MM.1S (cell line): Measurements from ENCODE around the gene CDYL.

ENCODE experiments used
- DNase-seq: peaks from one replicate; pipeline ENCODE4 v3.0.0-alpha.2; 2015
- H2AFZ ChIP-seq: fragments of 300-600 bp; sonication (generic); 2 replicates; pipeline ENCODE4 v1.6.0; 2016; ENCODE audit warnings: antibody characterized with exemption, low read length
- H3F3A ChIP-seq: fragments of 300-600 bp; sonication (generic); 2 replicates; pipeline ENCODE4 v1.6.1; 2016; ENCODE audit warnings: mild to moderate bottlenecking, antibody characterized with exemption, low read length, moderate library complexity, mixed read lengths; ENCODE audit not compliant: insufficient read depth
- H3K27ac ChIP-seq: fragments of 300-600 bp; sonication (generic); 2 replicates; pipeline ENCODE4 v1.5.1; 2016; ENCODE audit warnings: mild to moderate bottlenecking, low read length
- H3K27me3 ChIP-seq: fragments of 300-600 bp; sonication (generic); replicated peaks from 2 replicates; pipeline ENCODE4 v1.6.0; 2016; ENCODE audit warnings: low read length; ENCODE audit not compliant: insufficient read depth
- H3K36me3 ChIP-seq: fragments of 300-600 bp; sonication (generic); replicated peaks from 2 replicates; pipeline ENCODE4 v1.6.1; 2016; ENCODE audit warnings: mild to moderate bottlenecking, low read length, mixed read lengths; ENCODE audit not compliant: insufficient read depth
- H3K4me1 ChIP-seq: fragments of 300-600 bp; sonication (generic); 2 replicates; pipeline ENCODE4 v1.6.1; 2016; ENCODE audit warnings: low read length, mixed read lengths
- H3K4me2 ChIP-seq: fragments of 300-600 bp; sonication (generic); 2 replicates; pipeline ENCODE4 v1.6.0; 2016; ENCODE audit warnings: low read depth, low read length
- H3K4me3 ChIP-seq: fragments of 300-600 bp; sonication (generic); 2 replicates; pipeline ENCODE4 v1.5.1; 2016; ENCODE audit warnings: low read length, mixed read lengths
- H3K79me2 ChIP-seq: fragments of 300-600 bp; sonication (generic); 2 replicates; pipeline ENCODE4 v1.6.1; 2016; ENCODE audit warnings: mixed run types, low read length, mixed read lengths
- H3K9ac ChIP-seq: fragments of 300-600 bp; sonication (generic); 2 replicates; pipeline ENCODE4 v1.6.1; 2016; ENCODE audit warnings: low read length, mixed read lengths
- H3K9me2 ChIP-seq: fragments of 300-600 bp; sonication (generic); replicated peaks from 2 replicates; pipeline ENCODE4 v1.6.1; 2016; ENCODE audit warnings: mild to moderate bottlenecking, low read length, mixed read lengths; ENCODE audit not compliant: insufficient read depth
- H3K9me3 ChIP-seq: fragments of 300-600 bp; sonication (generic); replicated peaks from 2 replicates; pipeline ENCODE4 v1.6.1; 2016; ENCODE audit warnings: mild to moderate bottlenecking, low read length, mixed read lengths; ENCODE audit not compliant: insufficient read depth
- H4K20me1 ChIP-seq: fragments of 300-600 bp; sonication (generic); 2 replicates; pipeline ENCODE4 v1.6.1; 2016; ENCODE audit warnings: mild to moderate bottlenecking, low read length, moderate library complexity, mixed read lengths; ENCODE audit not compliant: insufficient read depth
- EZH2 ChIP-seq: fragments of 300-600 bp; sonication (generic); optimal IDR thresholded peaks from 2 replicates; pipeline ENCODE3; 2017; ENCODE audit warnings: low read depth, mild to moderate bottlenecking, antibody characterized with exemption, low read length, mixed read lengths
- EZH2phosphoT487 ChIP-seq: fragments of 300-600 bp; sonication (generic); IDR thresholded peaks from 2 replicates; pipeline ENCODE4 v1.6.1; 2018; ENCODE audit warnings: antibody characterized with exemption, low read length
- TF ChIP-seq, protein P1 (sequence below): fragments of 300-600 bp; sonication (generic); IDR thresholded peaks from 2 replicates; pipeline ENCODE4 v1.5.1; 2016; ENCODE audit warnings: antibody characterized with exemption, low read length, mixed read lengths

CDYL gene

DNA sequence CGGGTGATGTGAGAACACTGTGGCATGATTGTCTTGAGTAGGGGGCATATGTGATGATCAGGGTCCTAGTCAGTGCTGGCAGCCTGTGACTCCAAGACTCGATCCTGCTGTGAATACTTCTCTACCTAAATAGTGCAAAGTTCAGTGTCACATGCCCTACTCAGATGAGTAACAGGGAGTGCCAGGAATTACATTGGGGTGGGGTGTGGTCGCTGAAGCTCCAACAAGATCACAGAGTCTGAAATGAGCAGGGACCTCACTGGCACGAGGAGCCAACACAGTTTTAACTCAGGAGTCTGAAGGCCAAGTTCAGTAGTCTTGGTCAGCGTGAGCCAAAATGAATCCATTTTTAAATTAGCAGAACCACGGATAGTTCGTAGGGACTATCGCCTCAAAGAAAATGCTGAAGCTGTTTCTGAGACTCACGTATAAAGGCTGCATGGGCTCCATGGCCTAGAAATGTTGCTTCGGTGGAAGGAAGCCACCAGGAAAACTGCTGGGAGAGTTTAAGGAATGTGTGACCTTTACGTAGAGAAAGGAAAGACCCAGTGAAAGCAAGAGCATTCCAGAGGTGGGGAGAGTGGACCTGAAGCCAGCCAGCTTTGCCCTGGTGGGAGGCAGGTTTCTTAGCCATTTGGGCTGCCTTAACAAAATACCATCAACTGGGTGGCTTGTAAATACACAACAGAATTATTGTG lies 155.5 kb downstream of the CDYL start:
- no peak for DNase-seq
- Histone ChIP-seq H3F3A (no peaks in the 10 kb centered on the region), H4K20me1 (no peaks in the 10 kb centered on the region), H3K4me1 (peaks cover 13% of the 10 kb centered on the region), H3K27ac (no peak overlapping the region), H3K4me2 (no peak overlapping the region), H3K36me3 (no peaks in the 10 kb centered on the region), H3K79me2 (peaks cover 92% of the 10 kb centered on the region), H3K9me2 (no peaks in the 10 kb centered on the region), H3K9ac (no peak overlapping the region), H3K9me3 (no peaks in the 10 kb centered on the region), H3K4me3 (no peak overlapping the region), H2AFZ (no peak overlapping the region), H3K27me3 (no peaks in the 10 kb centered on the region)
- TF ChIP-seq EZH2phosphoT487 (no peak), EZH2 (no peak)
- TF ChIP-seq, protein P1, sequence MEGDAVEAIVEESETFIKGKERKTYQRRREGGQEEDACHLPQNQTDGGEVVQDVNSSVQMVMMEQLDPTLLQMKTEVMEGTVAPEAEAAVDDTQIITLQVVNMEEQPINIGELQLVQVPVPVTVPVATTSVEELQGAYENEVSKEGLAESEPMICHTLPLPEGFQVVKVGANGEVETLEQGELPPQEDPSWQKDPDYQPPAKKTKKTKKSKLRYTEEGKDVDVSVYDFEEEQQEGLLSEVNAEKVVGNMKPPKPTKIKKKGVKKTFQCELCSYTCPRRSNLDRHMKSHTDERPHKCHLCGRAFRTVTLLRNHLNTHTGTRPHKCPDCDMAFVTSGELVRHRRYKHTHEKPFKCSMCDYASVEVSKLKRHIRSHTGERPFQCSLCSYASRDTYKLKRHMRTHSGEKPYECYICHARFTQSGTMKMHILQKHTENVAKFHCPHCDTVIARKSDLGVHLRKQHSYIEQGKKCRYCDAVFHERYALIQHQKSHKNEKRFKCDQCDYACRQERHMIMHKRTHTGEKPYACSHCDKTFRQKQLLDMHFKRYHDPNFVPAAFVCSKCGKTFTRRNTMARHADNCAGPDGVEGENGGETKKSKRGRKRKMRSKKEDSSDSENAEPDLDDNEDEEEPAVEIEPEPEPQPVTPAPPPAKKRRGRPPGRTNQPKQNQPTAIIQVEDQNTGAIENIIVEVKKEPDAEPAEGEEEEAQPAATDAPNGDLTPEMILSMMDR, result no peak

DNA sequence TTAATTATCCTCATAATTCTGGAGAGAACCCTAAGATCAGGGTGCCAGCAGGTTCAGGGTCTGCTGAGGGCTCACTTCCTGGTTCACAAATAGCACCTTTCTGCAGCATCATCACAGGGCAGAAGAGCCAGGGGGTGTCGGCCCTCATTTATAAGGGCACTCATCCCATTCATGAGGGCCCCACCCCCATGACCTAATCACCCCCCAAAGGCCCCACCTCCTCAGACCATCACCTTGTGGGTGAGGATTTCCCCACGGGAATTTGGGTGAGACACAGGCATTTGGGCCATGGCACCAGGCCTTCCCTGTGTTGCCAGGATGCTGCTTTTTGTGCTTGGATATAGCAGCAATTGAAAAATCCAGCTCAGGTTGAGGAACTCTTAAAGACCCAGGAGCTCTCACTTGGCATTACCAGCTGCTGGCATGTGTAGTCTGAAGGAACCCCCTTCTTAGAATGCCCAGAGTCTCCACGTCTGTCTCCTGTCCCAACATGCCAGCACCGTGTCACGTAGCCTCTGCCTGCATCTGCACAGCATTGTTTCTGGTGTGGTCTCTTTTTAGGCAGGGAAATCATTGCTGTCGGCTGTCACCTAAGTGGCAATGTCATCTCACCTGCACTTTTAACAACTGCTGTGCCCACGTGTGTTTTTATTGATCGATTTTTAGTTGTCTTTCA lies 156.2 kb downstream of the CDYL start:
- Histone ChIP-seq H3K9me2 (no peaks in the 10 kb centered on the region), H3K27me3 (no peaks in the 10 kb centered on the region), H3K27ac (no peak overlapping the region), H3K9ac (no peak overlapping the region), H4K20me1 (no peaks in the 10 kb centered on the region), H2AFZ (no peak overlapping the region), H3K36me3 (no peaks in the 10 kb centered on the region), H3K4me3 (no peak overlapping the region), H3K4me1 (peaks cover 13% of the 10 kb centered on the region), H3K79me2 (peaks cover 92% of the 10 kb centered on the region), H3F3A (no peaks in the 10 kb centered on the region), H3K4me2 (no peak overlapping the region), H3K9me3 (no peaks in the 10 kb centered on the region)
- no peak for DNase-seq
- no peak for TF ChIP-seq EZH2
- TF ChIP-seq EZH2phosphoT487, result no peak
- TF ChIP-seq, protein P1, result no peak

DNA sequence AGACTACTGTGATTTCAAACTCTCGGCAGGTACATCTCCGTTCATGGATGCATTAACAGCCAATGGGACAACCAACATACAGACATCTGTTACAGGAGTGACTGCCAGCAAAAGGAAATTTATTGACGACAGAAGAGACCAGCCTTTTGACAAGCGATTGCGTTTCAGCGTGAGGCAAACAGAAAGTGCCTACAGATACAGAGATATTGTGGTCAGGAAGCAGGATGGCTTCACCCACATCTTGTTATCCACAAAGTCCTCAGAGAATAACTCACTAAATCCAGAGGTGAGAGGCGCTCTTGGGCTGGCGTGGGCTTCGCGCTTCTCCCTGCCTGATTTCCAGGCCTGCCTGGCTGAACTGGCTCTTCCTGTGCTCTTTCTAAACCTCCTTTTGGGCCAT lies 159.3 kb downstream of the CDYL start:
- H3K9me3 ChIP-seq, result no peaks in the 10 kb centered on the region
- H3K9ac ChIP-seq, result no peak overlapping the region
- DNase-seq, result no peak
- H3K9me2 ChIP-seq, result no peaks in the 10 kb centered on the region
- H2AFZ ChIP-seq, result no peak overlapping the region
- H3K36me3 ChIP-seq, result no peaks in the 10 kb centered on the region
- no peak overlapping the region for H3K4me2 ChIP-seq
- peaks cover 73% of the 10 kb centered on the region for H3K79me2 ChIP-seq
- H3F3A ChIP-seq, result peaks cover 6% of the 10 kb centered on the region
- no peaks in the 10 kb centered on the region for H4K20me1 ChIP-seq
- no peak overlapping the region for H3K4me3 ChIP-seq
- H3K27me3 ChIP-seq, result no peaks in the 10 kb centered on the region
- TF ChIP-seq EZH2phosphoT487 (no peak), EZH2 (no peak)
- TF ChIP-seq, protein P1, result no peak
- H3K4me1 ChIP-seq, result peaks cover 30% of the 10 kb centered on the region
- no peak overlapping the region for H3K27ac ChIP-seq
